Panc1 (cell line): Measurements from ENCODE around the gene PSMA4.

Experiments
- POLR2AphosphoS5 ChIP-seq: IDR thresholded peaks from 2 replicates; pipeline ENCODE4 v1.6.1; 2012; ENCODE audit warnings: mild to moderate bottlenecking, low read depth, low read length, moderate library complexity
- SIN3A ChIP-seq: IDR thresholded peaks from 2 replicates; pipeline ENCODE4 v1.6.1; 2012; ENCODE audit warnings: low read depth, mild to moderate bottlenecking, low read length, moderate library complexity, borderline replicate concordance; ENCODE audit not compliant: insufficient read depth
- TCF7L2 ChIP-seq: IDR thresholded peaks from 2 replicates; pipeline ENCODE4 v1.6.1; 2011; ENCODE audit warnings: mild to moderate bottlenecking, low read depth, low read length, inconsistent platforms
- TF ChIP-seq, protein P1 (sequence below): fragments of 450-650 bp; IDR thresholded peaks from 2 replicates; pipeline ENCODE4 v1.5.1; 2017; ENCODE audit warnings: mild to moderate bottlenecking

- no peak for TF ChIP-seq POLR2AphosphoS5
- TF ChIP-seq, protein P1, sequence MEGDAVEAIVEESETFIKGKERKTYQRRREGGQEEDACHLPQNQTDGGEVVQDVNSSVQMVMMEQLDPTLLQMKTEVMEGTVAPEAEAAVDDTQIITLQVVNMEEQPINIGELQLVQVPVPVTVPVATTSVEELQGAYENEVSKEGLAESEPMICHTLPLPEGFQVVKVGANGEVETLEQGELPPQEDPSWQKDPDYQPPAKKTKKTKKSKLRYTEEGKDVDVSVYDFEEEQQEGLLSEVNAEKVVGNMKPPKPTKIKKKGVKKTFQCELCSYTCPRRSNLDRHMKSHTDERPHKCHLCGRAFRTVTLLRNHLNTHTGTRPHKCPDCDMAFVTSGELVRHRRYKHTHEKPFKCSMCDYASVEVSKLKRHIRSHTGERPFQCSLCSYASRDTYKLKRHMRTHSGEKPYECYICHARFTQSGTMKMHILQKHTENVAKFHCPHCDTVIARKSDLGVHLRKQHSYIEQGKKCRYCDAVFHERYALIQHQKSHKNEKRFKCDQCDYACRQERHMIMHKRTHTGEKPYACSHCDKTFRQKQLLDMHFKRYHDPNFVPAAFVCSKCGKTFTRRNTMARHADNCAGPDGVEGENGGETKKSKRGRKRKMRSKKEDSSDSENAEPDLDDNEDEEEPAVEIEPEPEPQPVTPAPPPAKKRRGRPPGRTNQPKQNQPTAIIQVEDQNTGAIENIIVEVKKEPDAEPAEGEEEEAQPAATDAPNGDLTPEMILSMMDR = no peak
- TF ChIP-seq TCF7L2 = no peak
- TF ChIP-seq SIN3A = no peak
Observed at GRCh38 chr15:78563092-78563491, 22.8 kb downstream of the PSMA4 start.
